HTERT RPE-1 (cell line): Measurements from ENCODE around the gene ADAM19.

ENCODE experiments used
- in situ Hi-C: fragments of 300-500 bp; cut with MboI; formaldehyde crosslinking; loops from 4 replicates; pipeline ENCODE4 v1.14.3; 2020; ENCODE audit warnings: low sequenced_read_pairs

The ADAM19 gene

GRCh38 chr5:157596487-157596886 is 20.9 kb upstream of the ADAM19 start:
- in situ Hi-C loops, result no loop called here

- in situ Hi-C loops, result no loop called here
Observed at GRCh38 chr5:157594675-157595459, 19.3 kb upstream of the ADAM19 start.

GRCh38 chr5:157594257-157594656 is 18.7 kb upstream of the ADAM19 start:
- in situ Hi-C loops, result no loop called here

GRCh38 chr5:157593052-157593757 is 17.6 kb upstream of the ADAM19 start:
- in situ Hi-C loops, result no loop called here

- in situ Hi-C loops, result no loop called here
Observed at GRCh38 chr5:157592594-157592993, 17.0 kb upstream of the ADAM19 start.

GRCh38 chr5:157590478-157590877 is 14.9 kb upstream of the ADAM19 start:
- in situ Hi-C loops, result no loop called here

GRCh38 chr5:157584628-157585027 is 9.1 kb upstream of the ADAM19 start:
- in situ Hi-C loops, result no loop called here

- in situ Hi-C loops, result no loop called here
Observed at GRCh38 chr5:157582731-157583620, 7.4 kb upstream of the ADAM19 start.

- in situ Hi-C loops, result no loop called here
Observed at GRCh38 chr5:157581901-157582300, 6.3 kb upstream of the ADAM19 start.

- in situ Hi-C loops, result no loop called here
Observed at GRCh38 chr5:157578079-157578780, 2.7 kb upstream of the ADAM19 start.

GRCh38 chr5:157576678-157577077 is 1.1 kb upstream of the ADAM19 start:
- in situ Hi-C loops, result no loop called here

GRCh38 chr5:157574456-157575380 is 857 bp downstream of the ADAM19 start:
- in situ Hi-C loops, result no loop called here

- in situ Hi-C loops, result no loop called here
Observed at GRCh38 chr5:157571357-157571827, 4.2 kb downstream of the ADAM19 start.

GRCh38 chr5:157570531-157571200 is 4.9 kb downstream of the ADAM19 start:
- in situ Hi-C loops, result no loop called here

- in situ Hi-C loops, result no loop called here
Observed at GRCh38 chr5:157568720-157569119, 6.9 kb downstream of the ADAM19 start.

GRCh38 chr5:157568222-157568621 is 7.4 kb downstream of the ADAM19 start:
- in situ Hi-C loops, result no loop called here

- in situ Hi-C loops, result no loop called here
Observed at GRCh38 chr5:157566902-157567489, 8.6 kb downstream of the ADAM19 start.

- in situ Hi-C loops, result no loop called here
Observed at GRCh38 chr5:157563929-157564716, 11.5 kb downstream of the ADAM19 start.
